Neural cell (in vitro differentiated cells): ENCODE measurements around the gene IGSF5. TPM values are rescaled to one million over a fixed set of nuclear protein-coding genes. Genes with fewer than 3 reads are reported as not detected.

Experiments used
- H2AFZ ChIP-seq: fragments of 200-600, 300-800 bp; sonication (generic), shearing (Covaris generic); 2 replicates; pipeline ENCODE4 v1.6.0; 2014; ENCODE audit warnings: low read depth, mild to moderate bottlenecking, antibody characterized with exemption, low read length, moderate library complexity
- H3F3A ChIP-seq: fragments of 200-600 bp; shearing (Covaris generic); 2 replicates; pipeline ENCODE4 v1.6.1; 2016; ENCODE audit warnings: mild to moderate bottlenecking, moderate library complexity, mixed read lengths, antibody characterized with exemption, low read length; ENCODE audit not compliant: insufficient read depth, poor library complexity, severe bottlenecking
- H3K27ac ChIP-seq: fragments of 200-600, 300-800 bp; sonication (generic), shearing (Covaris generic); 2 replicates; pipeline ENCODE4 v1.5.1; 2014; ENCODE audit warnings: mild to moderate bottlenecking, low read length, moderate library complexity
- H3K27me3 ChIP-seq: fragments of 300-800, 200-600 bp; sonication (generic), shearing (Covaris generic); 2 replicates; pipeline ENCODE4 v1.6.0; 2014; ENCODE audit warnings: mild to moderate bottlenecking, low read depth, low read length, moderate library complexity; ENCODE audit not compliant: insufficient read depth
- H3K36me3 ChIP-seq: fragments of 300-800, 200-600 bp; sonication (generic), shearing (Covaris generic); 2 replicates; pipeline ENCODE4 v1.5.1; 2014; ENCODE audit warnings: mild to moderate bottlenecking, antibody characterized with exemption, low read length, moderate library complexity; ENCODE audit not compliant: insufficient read depth
- H3K4me2 ChIP-seq: fragments of 300-800, 200-600 bp; sonication (generic), shearing (Covaris generic); 2 replicates; pipeline ENCODE4 v1.6.0; 2014; ENCODE audit warnings: mild to moderate bottlenecking, low read length
- H3K4me3 ChIP-seq: fragments of 300-800, 200-600 bp; sonication (generic), shearing (Covaris generic); 2 replicates; pipeline ENCODE4 v1.5.1; 2014; ENCODE audit warnings: mild to moderate bottlenecking, low read length, moderate library complexity
- H3K79me2 ChIP-seq: fragments of 200-600 bp; shearing (Covaris generic); replicated peaks from 2 replicates; pipeline ENCODE4 v1.6.0; 2014; ENCODE audit warnings: mild to moderate bottlenecking, low read length, moderate library complexity; ENCODE audit not compliant: insufficient read depth
- H3K9ac ChIP-seq: fragments of 300-800, 200-600 bp; sonication (generic), shearing (Covaris generic); 2 replicates; pipeline ENCODE4 v1.6.1; 2016; ENCODE audit warnings: mild to moderate bottlenecking, low read length, mixed read lengths
- H3K9me2 ChIP-seq: fragments of 200-600 bp; shearing (Covaris generic); 2 replicates; pipeline ENCODE4 v1.6.1; 2016; ENCODE audit warnings: mild to moderate bottlenecking, low read length, mixed read lengths; ENCODE audit not compliant: insufficient read depth
- H3K9me3 ChIP-seq: fragments of 200-600, 300-800 bp; sonication (generic), shearing (Covaris generic); 2 replicates; pipeline ENCODE4 v1.6.1; 2016; ENCODE audit warnings: mild to moderate bottlenecking, mixed run types, low read length, moderate library complexity, mixed read lengths
- H4K20me1 ChIP-seq: fragments of 200-600 bp; shearing (Covaris generic); 2 replicates; pipeline ENCODE4 v1.6.1; 2016; ENCODE audit warnings: mild to moderate bottlenecking, mixed run types; ENCODE audit not compliant: insufficient read depth
- EP300 ChIP-seq: fragments of 450-650 bp; conservative IDR thresholded peaks from 2 replicates; pipeline ENCODE4 v1.6.1; 2014; ENCODE audit warnings: antibody characterized with exemption, mild to moderate bottlenecking, moderate library complexity; ENCODE audit not compliant: poor library complexity, severe bottlenecking
- EZH2 ChIP-seq: fragments of 200-600, 300-800 bp; shearing (Covaris generic), sonication (generic); IDR thresholded peaks from 2 replicates; pipeline ENCODE4 v1.6.1; 2014; ENCODE audit warnings: antibody characterized with exemption, low read length, borderline replicate concordance, mild to moderate bottlenecking; ENCODE audit not compliant: insufficient read depth, poor library complexity, severe bottlenecking
- MXI1 ChIP-seq: fragments of 450-650 bp; conservative IDR thresholded peaks from 2 replicates; pipeline ENCODE4 v1.6.1; 2014; ENCODE audit warnings: antibody characterized with exemption, mild to moderate bottlenecking; ENCODE audit not compliant: poor library complexity, severe bottlenecking
- POLR2AphosphoS5 ChIP-seq: IDR thresholded peaks from 2 replicates; pipeline ENCODE4 v1.6.1; 2012
- RAD21 ChIP-seq: fragments of 450-650 bp; conservative IDR thresholded peaks from 2 replicates; pipeline ENCODE4 v1.6.1; 2014; ENCODE audit warnings: antibody characterized with exemption, mild to moderate bottlenecking, moderate library complexity
- SMC3 ChIP-seq: fragments of 450-650 bp; conservative IDR thresholded peaks from 2 replicates; pipeline ENCODE4 v1.6.1; 2014; ENCODE audit warnings: antibody characterized with exemption, mild to moderate bottlenecking, moderate library complexity; ENCODE audit not compliant: poor library complexity
- TAF1 ChIP-seq: IDR thresholded peaks from 2 replicates; pipeline ENCODE4 v1.6.1; 2012; ENCODE audit warnings: low read depth
- polyA plus RNA-seq: library from polyadenylated mRNA; depleted of rRNA; stranded (reverse); fragments of >200 nt; gene quantifications from 2 replicates; pipeline ENCODE4 v1.2.3, GENCODE V29; 2014
- TF ChIP-seq, protein P1 (sequence below): IDR thresholded peaks from 2 replicates; pipeline ENCODE4 v1.6.1; 2012; ENCODE audit warnings: borderline replicate concordance
- TF ChIP-seq, protein P2 (sequence below): fragments of 450-650 bp; IDR thresholded peaks from 2 replicates; pipeline ENCODE4 v1.5.1; 2014; ENCODE audit warnings: antibody characterized with exemption, mild to moderate bottlenecking, moderate library complexity; ENCODE audit not compliant: poor library complexity, severe bottlenecking

Gene IGSF5
- polyA plus RNA-seq, 1 donor from 2014 or later = 1.1 TPM

DNA sequence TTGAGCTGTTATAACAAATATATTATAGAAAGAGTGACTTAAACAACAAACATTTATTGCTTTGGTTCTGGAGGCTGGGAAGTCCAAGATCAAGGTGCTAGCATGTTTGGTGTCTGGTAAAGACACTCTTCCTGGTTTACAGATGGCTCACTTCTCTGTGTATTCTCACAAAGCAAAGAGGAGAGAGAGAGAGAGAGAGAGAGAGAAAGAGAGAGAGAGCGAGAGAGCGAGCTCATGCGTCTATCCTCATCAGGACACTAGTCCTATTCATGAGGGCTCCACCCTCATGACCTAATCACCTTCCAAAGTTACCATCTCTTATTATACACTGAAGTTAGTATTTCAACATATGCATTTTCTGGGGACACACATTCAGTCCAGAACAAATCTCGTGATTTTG lies 89.6 kb downstream of the IGSF5 start:
- Histone ChIP-seq H3K4me3 (no peak overlapping the region), H3F3A (no peaks in the 10 kb centered on the region), H3K27ac (no peak overlapping the region), H4K20me1 (no peaks in the 10 kb centered on the region), H2AFZ (no peak overlapping the region), H3K27me3 (no peaks in the 10 kb centered on the region), H3K79me2 (no peaks in the 10 kb centered on the region), H3K4me2 (no peak overlapping the region), H3K9me3 (no peaks in the 10 kb centered on the region), H3K9ac (no peak overlapping the region), H3K36me3 (no peaks in the 10 kb centered on the region), H3K9me2 (no peaks in the 10 kb centered on the region)
- TF ChIP-seq, protein P1, sequence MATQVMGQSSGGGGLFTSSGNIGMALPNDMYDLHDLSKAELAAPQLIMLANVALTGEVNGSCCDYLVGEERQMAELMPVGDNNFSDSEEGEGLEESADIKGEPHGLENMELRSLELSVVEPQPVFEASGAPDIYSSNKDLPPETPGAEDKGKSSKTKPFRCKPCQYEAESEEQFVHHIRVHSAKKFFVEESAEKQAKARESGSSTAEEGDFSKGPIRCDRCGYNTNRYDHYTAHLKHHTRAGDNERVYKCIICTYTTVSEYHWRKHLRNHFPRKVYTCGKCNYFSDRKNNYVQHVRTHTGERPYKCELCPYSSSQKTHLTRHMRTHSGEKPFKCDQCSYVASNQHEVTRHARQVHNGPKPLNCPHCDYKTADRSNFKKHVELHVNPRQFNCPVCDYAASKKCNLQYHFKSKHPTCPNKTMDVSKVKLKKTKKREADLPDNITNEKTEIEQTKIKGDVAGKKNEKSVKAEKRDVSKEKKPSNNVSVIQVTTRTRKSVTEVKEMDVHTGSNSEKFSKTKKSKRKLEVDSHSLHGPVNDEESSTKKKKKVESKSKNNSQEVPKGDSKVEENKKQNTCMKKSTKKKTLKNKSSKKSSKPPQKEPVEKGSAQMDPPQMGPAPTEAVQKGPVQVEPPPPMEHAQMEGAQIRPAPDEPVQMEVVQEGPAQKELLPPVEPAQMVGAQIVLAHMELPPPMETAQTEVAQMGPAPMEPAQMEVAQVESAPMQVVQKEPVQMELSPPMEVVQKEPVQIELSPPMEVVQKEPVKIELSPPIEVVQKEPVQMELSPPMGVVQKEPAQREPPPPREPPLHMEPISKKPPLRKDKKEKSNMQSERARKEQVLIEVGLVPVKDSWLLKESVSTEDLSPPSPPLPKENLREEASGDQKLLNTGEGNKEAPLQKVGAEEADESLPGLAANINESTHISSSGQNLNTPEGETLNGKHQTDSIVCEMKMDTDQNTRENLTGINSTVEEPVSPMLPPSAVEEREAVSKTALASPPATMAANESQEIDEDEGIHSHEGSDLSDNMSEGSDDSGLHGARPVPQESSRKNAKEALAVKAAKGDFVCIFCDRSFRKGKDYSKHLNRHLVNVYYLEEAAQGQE = no peak
- TF ChIP-seq, protein P2, sequence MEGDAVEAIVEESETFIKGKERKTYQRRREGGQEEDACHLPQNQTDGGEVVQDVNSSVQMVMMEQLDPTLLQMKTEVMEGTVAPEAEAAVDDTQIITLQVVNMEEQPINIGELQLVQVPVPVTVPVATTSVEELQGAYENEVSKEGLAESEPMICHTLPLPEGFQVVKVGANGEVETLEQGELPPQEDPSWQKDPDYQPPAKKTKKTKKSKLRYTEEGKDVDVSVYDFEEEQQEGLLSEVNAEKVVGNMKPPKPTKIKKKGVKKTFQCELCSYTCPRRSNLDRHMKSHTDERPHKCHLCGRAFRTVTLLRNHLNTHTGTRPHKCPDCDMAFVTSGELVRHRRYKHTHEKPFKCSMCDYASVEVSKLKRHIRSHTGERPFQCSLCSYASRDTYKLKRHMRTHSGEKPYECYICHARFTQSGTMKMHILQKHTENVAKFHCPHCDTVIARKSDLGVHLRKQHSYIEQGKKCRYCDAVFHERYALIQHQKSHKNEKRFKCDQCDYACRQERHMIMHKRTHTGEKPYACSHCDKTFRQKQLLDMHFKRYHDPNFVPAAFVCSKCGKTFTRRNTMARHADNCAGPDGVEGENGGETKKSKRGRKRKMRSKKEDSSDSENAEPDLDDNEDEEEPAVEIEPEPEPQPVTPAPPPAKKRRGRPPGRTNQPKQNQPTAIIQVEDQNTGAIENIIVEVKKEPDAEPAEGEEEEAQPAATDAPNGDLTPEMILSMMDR = no peak

DNA sequence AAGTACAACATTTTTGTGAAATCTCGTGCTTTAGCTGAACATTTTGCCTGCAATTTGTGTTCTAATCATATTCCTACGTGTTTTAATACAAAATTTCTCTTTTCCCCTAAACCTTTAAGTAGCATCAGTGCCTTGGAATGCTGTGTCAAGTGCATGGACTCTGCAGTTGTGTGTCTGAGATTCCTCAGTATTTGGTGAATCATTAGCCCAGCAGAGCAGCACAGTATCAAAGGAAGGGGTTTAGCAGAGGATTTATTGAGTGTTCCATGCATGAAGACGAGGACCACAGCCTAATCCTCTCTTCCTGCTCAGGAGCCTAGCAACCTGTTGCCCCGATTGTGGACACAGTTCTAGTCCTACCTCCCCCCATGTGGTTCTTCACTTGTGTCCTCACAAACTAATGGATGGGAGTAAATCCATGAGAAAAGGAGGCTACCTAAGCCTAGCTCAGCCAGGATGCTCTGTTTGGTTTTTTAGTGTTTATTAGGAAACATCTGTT lies 92.9 kb downstream of the IGSF5 start:
- Histone ChIP-seq H4K20me1 (no peaks in the 10 kb centered on the region), H3K36me3 (no peaks in the 10 kb centered on the region)
- TF ChIP-seq MXI1 = no peak
- no peak for TF ChIP-seq EZH2
- TF ChIP-seq SMC3 = no peak
- no peak for TF ChIP-seq TAF1
- no peak for TF ChIP-seq RAD21
- TF ChIP-seq, protein P1 = no peak
- no peak for TF ChIP-seq POLR2AphosphoS5
- TF ChIP-seq, protein P2 = no peak
- no peak for TF ChIP-seq EP300

More for the DNA sequence above, 92.9 kb downstream of the IGSF5 start:
- H3K79me2 ChIP-seq = no peaks in the 10 kb centered on the region
- no peak overlapping the region for H3K9ac ChIP-seq
- no peaks in the 10 kb centered on the region for H3K9me2 ChIP-seq
- H3K27ac ChIP-seq = no peak overlapping the region
- H3F3A ChIP-seq = no peaks in the 10 kb centered on the region
- H3K27me3 ChIP-seq = no peaks in the 10 kb centered on the region
- H2AFZ ChIP-seq = no peak overlapping the region
- H3K4me3 ChIP-seq = no peak overlapping the region
- H3K4me2 ChIP-seq = no peak overlapping the region
- no peaks in the 10 kb centered on the region for H3K9me3 ChIP-seq
